ENCODE data around the gene F2.

The F2 gene

DNA sequence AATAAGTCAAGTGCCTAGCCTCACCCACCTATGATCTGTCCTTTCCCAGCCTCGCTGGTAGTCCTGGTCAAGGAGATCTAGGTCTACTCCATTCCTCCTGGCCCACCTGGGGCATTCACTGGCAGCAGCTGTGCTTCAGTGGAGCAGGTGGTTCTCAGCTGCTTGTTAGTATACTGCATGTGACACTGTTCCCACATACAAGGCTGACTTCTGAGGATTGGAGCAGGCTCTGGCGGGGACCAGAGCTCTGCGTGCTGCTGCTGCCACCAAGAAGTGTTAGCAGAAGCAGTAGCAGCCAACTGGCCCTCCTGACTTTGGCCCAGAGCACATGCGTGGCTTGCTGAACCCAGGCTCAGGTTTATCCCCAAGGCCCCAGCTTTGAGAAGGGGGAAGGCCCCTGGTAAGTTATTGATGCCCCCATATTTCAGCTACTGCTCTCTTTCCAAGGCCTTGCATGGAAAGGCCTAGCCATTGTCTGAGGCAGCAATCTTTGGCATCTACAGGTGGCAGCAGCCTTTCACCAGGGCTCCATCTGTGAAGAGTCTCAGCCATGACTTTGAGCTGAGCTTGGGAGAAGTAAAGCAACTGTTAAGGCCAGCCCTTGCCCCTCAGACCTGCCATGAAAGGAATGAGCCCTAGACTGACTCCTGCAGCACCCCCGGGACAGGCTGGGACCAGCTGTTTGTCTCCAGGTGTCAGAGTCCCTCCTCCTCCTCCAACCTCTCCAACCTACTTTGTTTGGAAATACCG, 45.1 kb upstream of the F2 start:
- Histone ChIP-seq H3K56ac (ENCODE audit: low read length) (peak overlapping the region; percentile 68), H3K23ac (ENCODE audit: low read length) (no peak overlapping the region), H2BK15ac (replicated peaks; ENCODE audit: low read depth) (no peak overlapping the region), H2AK5ac (ENCODE audit: low read length) (no peak overlapping the region), H3K79me1 (ENCODE audit: low read length) (no peaks in the 10 kb centered on the region), H3K4me2 (ENCODE audit: low read length) (no peak overlapping the region), H3K4ac (ENCODE audit: low read depth, low read length) (no peak overlapping the region), H3K4me1 (ENCODE audit: control insufficient read depth, low read depth, low read length) (peaks cover 9% of the 10 kb centered on the region), H3K4me3 (ENCODE audit: low read length) (no peak overlapping the region), H4K8ac (ENCODE audit: low read depth, low read length) (no peak overlapping the region), H3K18ac (ENCODE audit: low read length) (peak overlapping the region; percentile 22), H4K5ac (ENCODE audit: low read length) (no peak overlapping the region), H3K27ac (ENCODE audit: low read depth, low read length) (peak overlapping the region; percentile 83), H3K79me2 (ENCODE audit: control insufficient read depth, insufficient read depth, low read length) (no peaks in the 10 kb centered on the region), H3K36me3 (ENCODE audit: control insufficient read depth, insufficient read depth, low read length) (peaks cover 3% of the 10 kb centered on the region), H3K27me3 (ENCODE audit: insufficient read depth, low read length, poor library complexity) (no peaks in the 10 kb centered on the region), H2BK5ac (ENCODE audit: low read length) (no peak overlapping the region), H2BK120ac (ENCODE audit: low read depth, low read length) (no peak overlapping the region), H3K9ac (ENCODE audit: low read length) (no peak overlapping the region)
- DNase-seq, result peak; percentile 22
- no CpG with 5 or more reads among the region's 6 CpGs for WGBS (ENCODE audit: extremely low coverage, insufficient coverage, low lambda C conversion rate)

DNA sequence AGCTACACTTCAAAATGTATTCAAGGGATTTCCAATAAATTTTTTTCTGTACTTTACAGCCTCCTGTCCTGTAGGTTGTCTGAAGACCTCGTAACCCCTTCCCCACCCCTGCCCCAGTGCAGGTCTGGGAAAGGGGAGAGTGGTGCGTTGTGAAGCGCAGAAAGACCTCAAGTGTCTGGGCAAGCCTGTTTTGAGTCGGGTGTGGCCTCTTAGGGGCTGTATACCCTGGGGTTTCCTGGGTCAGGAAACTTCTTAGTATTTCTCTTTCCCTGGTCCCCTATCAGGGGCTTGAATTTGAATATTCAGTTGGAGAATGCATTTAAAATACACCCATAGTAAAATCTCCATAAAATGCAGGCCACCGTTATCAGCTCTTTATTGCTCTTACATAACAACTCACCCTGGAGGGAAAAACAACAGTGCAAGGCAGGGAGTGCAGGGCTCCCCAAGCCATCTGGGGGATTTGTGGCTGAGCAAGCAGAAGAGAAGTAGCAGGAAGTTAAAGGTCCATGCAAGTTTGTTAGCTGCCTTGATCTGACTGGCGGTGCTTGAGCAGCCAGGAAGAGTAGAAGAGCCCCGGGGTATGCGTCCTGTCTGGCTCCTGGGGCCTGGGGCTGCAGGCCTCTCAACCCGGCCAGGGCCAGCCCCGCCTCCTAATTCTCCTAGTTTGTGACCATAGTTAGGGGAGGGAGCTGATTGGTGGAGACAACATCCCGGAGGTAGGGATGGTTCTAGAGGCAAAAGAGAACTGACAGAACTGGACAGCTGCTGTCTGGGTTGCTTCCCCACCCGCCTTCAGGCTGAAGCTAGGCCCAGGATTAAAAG, 44.3 kb upstream of the F2 start:
- peak; percentile 96 for DNase-seq
- Histone ChIP-seq H3K79me1 (ENCODE audit: low read length) (no peaks in the 10 kb centered on the region), H2BK15ac (replicated peaks; ENCODE audit: low read depth) (no peak overlapping the region), H2AK5ac (ENCODE audit: low read length) (no peak overlapping the region), H3K4me1 (ENCODE audit: control insufficient read depth, low read depth, low read length) (peaks cover 9% of the 10 kb centered on the region), H3K4me2 (ENCODE audit: low read length) (no peak overlapping the region), H3K79me2 (ENCODE audit: control insufficient read depth, insufficient read depth, low read length) (no peaks in the 10 kb centered on the region), H3K4me3 (ENCODE audit: low read length) (no peak overlapping the region), H2BK120ac (ENCODE audit: low read depth, low read length) (no peak overlapping the region), H2BK5ac (ENCODE audit: low read length) (no peak overlapping the region), H3K4ac (ENCODE audit: low read depth, low read length) (no peak overlapping the region), H4K8ac (ENCODE audit: low read depth, low read length) (no peak overlapping the region), H3K9ac (ENCODE audit: low read length) (peak overlapping the region; percentile 47), H3K27me3 (ENCODE audit: insufficient read depth, low read length, poor library complexity) (no peaks in the 10 kb centered on the region), H4K5ac (ENCODE audit: low read length) (no peak overlapping the region), H3K56ac (ENCODE audit: low read length) (peak overlapping the region; percentile 68), H3K23ac (ENCODE audit: low read length) (no peak overlapping the region), H3K36me3 (ENCODE audit: control insufficient read depth, insufficient read depth, low read length) (peaks cover 4% of the 10 kb centered on the region), H3K18ac (ENCODE audit: low read length) (peak overlapping the region; percentile 22), H3K27ac (ENCODE audit: low read depth, low read length) (peak overlapping the region; percentile 83)
- WGBS (ENCODE audit: extremely low coverage, insufficient coverage, low lambda C conversion rate), result no CpG with 5 or more reads among the region's 12 CpGs

DNA sequence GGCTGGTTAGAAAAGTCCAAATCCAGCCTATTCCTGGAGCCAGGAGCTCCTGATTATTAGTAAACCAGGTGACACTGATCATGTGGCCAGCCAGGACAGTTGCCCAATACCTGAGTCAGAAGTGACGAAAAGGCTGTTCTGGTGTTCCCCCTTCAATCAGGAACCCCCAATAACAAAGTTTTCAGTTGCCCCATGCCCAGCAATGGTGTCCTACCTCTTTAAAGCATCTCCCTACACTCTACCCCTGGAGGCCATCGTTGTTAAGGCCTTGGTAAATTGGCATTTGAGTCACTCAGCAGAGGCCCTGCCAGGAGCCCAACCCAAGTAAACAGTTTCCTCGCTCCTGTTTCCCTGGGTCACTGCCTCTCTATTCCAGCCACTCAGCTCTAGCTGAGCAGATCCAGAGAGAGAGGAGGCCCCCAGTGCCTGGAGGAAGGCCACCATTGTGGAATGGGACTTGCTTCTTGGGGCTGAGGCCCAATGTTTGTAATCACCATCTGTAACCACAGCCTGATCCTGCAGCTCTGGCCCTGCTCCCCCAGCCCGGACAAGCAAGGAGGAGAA, 43.6 kb upstream of the F2 start:
- no peak overlapping the region for H3K4ac ChIP-seq (ENCODE audit: low read depth, low read length)
- peak overlapping the region; percentile 41 for H2BK5ac ChIP-seq (ENCODE audit: low read length)
- H2AK5ac ChIP-seq (ENCODE audit: low read length), result no peak overlapping the region
- peaks cover 9% of the 10 kb centered on the region for H3K4me1 ChIP-seq (ENCODE audit: control insufficient read depth, low read depth, low read length)
- H3K4me3 ChIP-seq (ENCODE audit: low read length), result no peak overlapping the region
- no peak overlapping the region for H3K18ac ChIP-seq (ENCODE audit: low read length)
- no peaks in the 10 kb centered on the region for H3K79me2 ChIP-seq (ENCODE audit: control insufficient read depth, insufficient read depth, low read length)
- no peak overlapping the region for H2BK15ac ChIP-seq (replicated peaks; ENCODE audit: low read depth)
- no CpG with 5 or more reads among the region's 4 CpGs for WGBS (ENCODE audit: extremely low coverage, insufficient coverage, low lambda C conversion rate)
- H3K9ac ChIP-seq (ENCODE audit: low read length), result peak overlapping the region; percentile 23
- no peak overlapping the region for H4K5ac ChIP-seq (ENCODE audit: low read length)
- no peak overlapping the region for H4K8ac ChIP-seq (ENCODE audit: low read depth, low read length)
- peaks cover 4% of the 10 kb centered on the region for H3K36me3 ChIP-seq (ENCODE audit: control insufficient read depth, insufficient read depth, low read length)
- DNase-seq, result peak; percentile 65
- no peak overlapping the region for H2BK120ac ChIP-seq (ENCODE audit: low read depth, low read length)
- no peaks in the 10 kb centered on the region for H3K79me1 ChIP-seq (ENCODE audit: low read length)
- no peak overlapping the region for H3K4me2 ChIP-seq (ENCODE audit: low read length)
- no peaks in the 10 kb centered on the region for H3K27me3 ChIP-seq (ENCODE audit: insufficient read depth, low read length, poor library complexity)
- no peak overlapping the region for H3K23ac ChIP-seq (ENCODE audit: low read length)
- peak overlapping the region; percentile 51 for H3K56ac ChIP-seq (ENCODE audit: low read length)
- peak overlapping the region; percentile 42 for H3K27ac ChIP-seq (ENCODE audit: low read depth, low read length)

DNA sequence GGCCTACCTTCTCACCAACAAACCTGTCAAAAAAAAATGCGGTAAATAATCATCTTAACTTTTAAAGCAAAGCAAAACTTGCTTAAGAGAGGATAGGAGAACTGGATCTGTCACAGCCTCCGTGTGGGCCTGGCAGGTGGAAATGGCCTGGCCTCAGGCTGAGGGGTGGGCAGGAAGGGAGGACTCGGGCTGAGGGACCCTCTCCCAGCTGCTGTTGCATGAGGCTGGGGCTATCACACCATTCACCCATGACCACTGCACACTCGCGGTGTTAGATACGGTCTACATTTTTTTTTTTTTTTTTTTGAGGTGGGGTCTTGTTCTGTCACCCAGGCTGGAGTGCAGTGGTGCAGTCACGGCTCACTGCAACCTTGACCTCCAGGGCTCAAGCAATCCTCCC, 43.1 kb upstream of the F2 start:
- no peak overlapping the region for H4K8ac ChIP-seq (ENCODE audit: low read depth, low read length)
- no peak overlapping the region for H2BK5ac ChIP-seq (ENCODE audit: low read length)
- DNase-seq, result no peak
- H2AK5ac ChIP-seq (ENCODE audit: low read length), result no peak overlapping the region
- no peak overlapping the region for H3K23ac ChIP-seq (ENCODE audit: low read length)
- H3K27ac ChIP-seq (ENCODE audit: low read depth, low read length), result no peak overlapping the region
- H3K36me3 ChIP-seq (ENCODE audit: control insufficient read depth, insufficient read depth, low read length), result peaks cover 4% of the 10 kb centered on the region
- no peaks in the 10 kb centered on the region for H3K79me1 ChIP-seq (ENCODE audit: low read length)
- H3K4ac ChIP-seq (ENCODE audit: low read depth, low read length), result no peak overlapping the region
- H2BK120ac ChIP-seq (ENCODE audit: low read depth, low read length), result no peak overlapping the region
- H3K56ac ChIP-seq (ENCODE audit: low read length), result no peak overlapping the region
- no peak overlapping the region for H4K5ac ChIP-seq (ENCODE audit: low read length)
- no peak overlapping the region for H3K4me3 ChIP-seq (ENCODE audit: low read length)
- no peak overlapping the region for H3K9ac ChIP-seq (ENCODE audit: low read length)
- peaks cover 9% of the 10 kb centered on the region for H3K4me1 ChIP-seq (ENCODE audit: control insufficient read depth, low read depth, low read length)
- no peak overlapping the region for H3K4me2 ChIP-seq (ENCODE audit: low read length)
- WGBS (ENCODE audit: extremely low coverage, insufficient coverage, low lambda C conversion rate), result no CpG with 5 or more reads among the region's 7 CpGs
- no peaks in the 10 kb centered on the region for H3K27me3 ChIP-seq (ENCODE audit: insufficient read depth, low read length, poor library complexity)
- no peak overlapping the region for H3K18ac ChIP-seq (ENCODE audit: low read length)
- no peaks in the 10 kb centered on the region for H3K79me2 ChIP-seq (ENCODE audit: control insufficient read depth, insufficient read depth, low read length)
- no peak overlapping the region for H2BK15ac ChIP-seq (replicated peaks; ENCODE audit: low read depth)

DNA sequence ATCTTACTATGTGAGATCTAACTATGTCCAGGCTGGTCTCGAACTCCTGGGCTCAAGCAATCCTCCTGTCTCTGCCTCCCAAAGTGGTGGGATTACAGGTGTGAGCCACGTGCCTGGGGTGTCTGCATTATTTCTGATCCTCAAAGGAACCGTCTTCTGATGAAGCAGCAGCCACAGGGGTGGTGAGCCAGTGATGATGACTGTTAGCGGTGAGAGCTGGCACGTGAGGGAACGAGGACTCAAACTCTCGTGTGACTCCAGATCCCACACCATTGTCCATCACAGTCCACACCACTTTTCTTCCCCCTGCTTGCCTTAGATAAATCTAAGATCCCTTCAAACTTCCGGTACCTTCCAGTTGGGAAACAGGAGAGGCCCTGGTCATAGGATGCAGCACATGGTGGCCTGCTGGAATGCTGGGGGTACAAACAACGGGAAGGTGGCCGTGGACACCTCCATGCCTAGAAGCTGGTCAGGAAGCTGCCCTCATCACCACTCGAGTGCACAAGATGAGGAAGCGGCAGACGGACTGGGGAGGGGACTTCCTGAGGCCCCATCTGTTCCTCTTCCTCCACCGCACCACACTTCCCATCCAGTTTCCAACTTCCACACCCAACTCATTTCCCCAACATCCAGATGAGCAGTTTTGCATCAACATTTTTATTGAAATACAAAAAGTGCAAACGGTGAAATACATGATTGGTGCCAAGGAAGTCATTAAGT, 42.4 kb upstream of the F2 start:
- Histone ChIP-seq H3K18ac (ENCODE audit: low read length) (no peak overlapping the region), H3K79me2 (ENCODE audit: control insufficient read depth, insufficient read depth, low read length) (no peaks in the 10 kb centered on the region), H3K79me1 (ENCODE audit: low read length) (no peaks in the 10 kb centered on the region), H2BK5ac (ENCODE audit: low read length) (no peak overlapping the region), H3K4me3 (ENCODE audit: low read length) (no peak overlapping the region), H3K4me1 (ENCODE audit: control insufficient read depth, low read depth, low read length) (peaks cover 9% of the 10 kb centered on the region), H3K4me2 (ENCODE audit: low read length) (no peak overlapping the region), H2AK5ac (ENCODE audit: low read length) (no peak overlapping the region), H3K9ac (ENCODE audit: low read length) (no peak overlapping the region), H4K5ac (ENCODE audit: low read length) (no peak overlapping the region), H3K56ac (ENCODE audit: low read length) (peak overlapping the region; percentile 34), H3K27me3 (ENCODE audit: insufficient read depth, low read length, poor library complexity) (no peaks in the 10 kb centered on the region), H2BK120ac (ENCODE audit: low read depth, low read length) (no peak overlapping the region), H3K36me3 (ENCODE audit: control insufficient read depth, insufficient read depth, low read length) (peaks cover 4% of the 10 kb centered on the region), H3K23ac (ENCODE audit: low read length) (no peak overlapping the region), H2BK15ac (replicated peaks; ENCODE audit: low read depth) (no peak overlapping the region), H3K4ac (ENCODE audit: low read depth, low read length) (no peak overlapping the region), H4K8ac (ENCODE audit: low read depth, low read length) (no peak overlapping the region), H3K27ac (ENCODE audit: low read depth, low read length) (no peak overlapping the region)
- no peak for DNase-seq
- WGBS (ENCODE audit: extremely low coverage, insufficient coverage, low lambda C conversion rate), result no CpG with 5 or more reads among the region's 15 CpGs
